Esophagus muscularis mucosa (tissue), 4 donors: Measurements from ENCODE around the gene CAPN2. TPM values are rescaled to one million over a fixed set of nuclear protein-coding genes. Genes with fewer than 3 reads are reported as not detected.
"Not testable (repeated sequence)": the region's sequence is repeated elsewhere in the genome, so short reads cannot be mapped to it uniquely, and the experiment has no call there.

Experiments
- DNase-seq: peaks from one replicate; pipeline ENCODE4 v3.0.0-alpha.2; 2017; ENCODE audit errors: extremely low spot score
- H3K27ac ChIP-seq, 4 donors: fragments of 200-600 bp; sonication (generic); replicated peaks in 1 of 4; 1 replicate in 3 of 4; 2 replicates in 1 of 4; pipeline ENCODE4 v1.5.1; 2016 to 2019; ENCODE audit warnings: mild to moderate bottlenecking in 1 of 4
- H3K27me3 ChIP-seq, 4 donors: fragments of 200-600 bp; sonication (generic); one replicate each; pipeline versions ENCODE4 v1.5.1 to v1.6.0; 2016 to 2019
- H3K36me3 ChIP-seq, 4 donors: fragments of 200-600 bp; sonication (generic); one replicate each; pipeline ENCODE4 v1.5.1; 2016 to 2019
- H3K4me1 ChIP-seq, 4 donors: fragments of 200-600 bp; sonication (generic); one replicate each; pipeline ENCODE4 v1.5.1; 2016 to 2019
- H3K4me3 ChIP-seq, 4 donors: fragments of 200-600 bp; sonication (generic); 1 replicate in 2 of 4; 2 replicates in 2 of 4; pipeline ENCODE4 v1.5.1; 2016 to 2019; ENCODE audit warnings: mild to moderate bottlenecking in 4 of 4, moderate library complexity in 1 of 4
- H3K9me3 ChIP-seq, 4 donors: fragments of 200-600 bp; sonication (generic); 1 replicate in 3 of 4; 2 replicates in 1 of 4; pipeline ENCODE4 v1.5.1; 2016 to 2019
- EP300 ChIP-seq: sonication (generic); formaldehyde crosslinking; IDR thresholded peaks from one replicate; pipeline ENCODE4 v1.6.1; 2017; ENCODE audit warnings: antibody characterized with exemption
- POLR2A ChIP-seq: fragments of 450-650 bp; IDR thresholded peaks from one replicate; pipeline ENCODE4 v1.6.1; 2017; ENCODE audit warnings: antibody characterized with exemption, moderate library complexity, mild to moderate bottlenecking, low read depth
- POLR2AphosphoS5 ChIP-seq, 2 donors: sonication (generic); formaldehyde crosslinking; IDR thresholded peaks; one replicate each; pipeline ENCODE4 v1.6.1; 2017; ENCODE audit warnings: antibody characterized with exemption in 2 of 2
- WGBS: methylation state at CpG from one replicate; pipeline ENCODE4 v1.1.5; 2018; 5-methylcytosine and 5-hydroxymethylcytosine counted together
- intact Hi-C: fragments of 100-400 bp; cut with DNase I; formaldehyde crosslinking; loops from one replicate; pipeline ENCODE4 v1.15.1; 2023
- total RNA-seq, 4 donors: library from RNA; depleted of rRNA; stranded (reverse); fragments of >200 nt; gene quantifications; one replicate each; pipeline versions ENCODE4 v1.1.0 to v1.2.1, GENCODE V29; 2016
- TF ChIP-seq, protein P1 (sequence below), 3 experiments: fragments of 200-600 bp in 2 of 3; fragments of 450-650 bp in 1 of 3; sonication (generic) in 2 of 3; IDR thresholded peaks; one replicate each; pipeline ENCODE4 v1.5.1; 2017 to 2019; ENCODE audit warnings: antibody characterized with exemption in 3 of 3, mild to moderate bottlenecking in 2 of 3, moderate library complexity in 1 of 3

CAPN2 gene
- total RNA-seq, 4 donors from 2014 or later = 91.9 to 231 (median 161) TPM

DNA sequence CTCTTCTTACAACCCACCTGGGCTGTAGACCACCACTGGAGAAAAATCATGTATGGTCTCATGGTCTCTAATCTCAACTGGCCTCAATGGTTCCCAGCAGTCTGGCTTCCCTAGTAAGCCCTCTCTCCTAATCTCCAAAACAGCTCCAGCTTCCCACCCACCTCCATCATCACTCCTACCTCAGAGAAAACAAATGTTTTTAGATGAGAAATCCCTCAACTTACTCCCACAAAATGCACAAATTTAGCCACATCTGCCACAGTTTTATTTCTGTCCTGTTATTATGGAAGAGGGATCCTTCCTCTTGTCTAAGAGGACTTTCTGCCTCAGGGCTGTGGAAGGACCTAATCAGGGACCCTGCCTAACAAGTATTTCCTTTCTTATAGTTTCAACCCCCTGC, 101.3 kb downstream of the CAPN2 start:
- no peak overlapping the region for H3K27ac ChIP-seq
- peaks cover 3 to 16% (median 15%) of the 10 kb centered on the region in 4 donors for H3K4me1 ChIP-seq
- no peak for DNase-seq
- H3K4me3 ChIP-seq = no peak overlapping the region
- H3K36me3 ChIP-seq = peaks cover 17 to 52% (median 37%) of the 10 kb centered on the region in 4 donors
- no peak for TF ChIP-seq EP300
- TF ChIP-seq POLR2AphosphoS5 (IDR thresholded peaks at IDR 0.05) = no peak
- TF ChIP-seq, protein P1, sequence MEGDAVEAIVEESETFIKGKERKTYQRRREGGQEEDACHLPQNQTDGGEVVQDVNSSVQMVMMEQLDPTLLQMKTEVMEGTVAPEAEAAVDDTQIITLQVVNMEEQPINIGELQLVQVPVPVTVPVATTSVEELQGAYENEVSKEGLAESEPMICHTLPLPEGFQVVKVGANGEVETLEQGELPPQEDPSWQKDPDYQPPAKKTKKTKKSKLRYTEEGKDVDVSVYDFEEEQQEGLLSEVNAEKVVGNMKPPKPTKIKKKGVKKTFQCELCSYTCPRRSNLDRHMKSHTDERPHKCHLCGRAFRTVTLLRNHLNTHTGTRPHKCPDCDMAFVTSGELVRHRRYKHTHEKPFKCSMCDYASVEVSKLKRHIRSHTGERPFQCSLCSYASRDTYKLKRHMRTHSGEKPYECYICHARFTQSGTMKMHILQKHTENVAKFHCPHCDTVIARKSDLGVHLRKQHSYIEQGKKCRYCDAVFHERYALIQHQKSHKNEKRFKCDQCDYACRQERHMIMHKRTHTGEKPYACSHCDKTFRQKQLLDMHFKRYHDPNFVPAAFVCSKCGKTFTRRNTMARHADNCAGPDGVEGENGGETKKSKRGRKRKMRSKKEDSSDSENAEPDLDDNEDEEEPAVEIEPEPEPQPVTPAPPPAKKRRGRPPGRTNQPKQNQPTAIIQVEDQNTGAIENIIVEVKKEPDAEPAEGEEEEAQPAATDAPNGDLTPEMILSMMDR (IDR thresholded peaks at IDR 0.05) = no peak
- TF ChIP-seq POLR2A = no peak
- H3K27me3 ChIP-seq = no peaks in the 10 kb centered on the region
- no peaks in the 10 kb centered on the region for H3K9me3 ChIP-seq
- intact Hi-C loops = loop anchor here (5.0 kb wide), 1 partner anchor 34 kb away; the partner anchor contains the start of gene TP53BP2

GRCh38 chr1:223815020-223815853, 102.9 kb downstream of the CAPN2 start:
- Histone ChIP-seq H3K27ac (no peak overlapping the region), H3K36me3 (peaks cover 17 to 48% (median 28%) of the 10 kb centered on the region in 4 donors), H3K4me3 (no peak overlapping the region), H3K4me1 (peaks cover 10 to 27% (median 22%) of the 10 kb centered on the region in 4 donors), H3K9me3 (no peaks in the 10 kb centered on the region), H3K27me3 (no peaks in the 10 kb centered on the region)
- TF ChIP-seq POLR2AphosphoS5 (IDR thresholded peaks at IDR 0.05) (no peak), POLR2A (no peak), EP300 (no peak)
- TF ChIP-seq, protein P1 (IDR thresholded peaks at IDR 0.05) = no peak
- intact Hi-C loops = no loop called here
- WGBS = 83% methylated on average over 4 of the region's 4 CpGs
- DNase-seq = no peak

- 94% methylated on average over 3 of the region's 3 CpGs for WGBS
- H3K9me3 ChIP-seq = no peaks in the 10 kb centered on the region
- no peaks in the 10 kb centered on the region for H3K27me3 ChIP-seq
- H3K27ac ChIP-seq = no peak overlapping the region
- H3K4me3 ChIP-seq = no peak overlapping the region
- TF ChIP-seq EP300 (no peak), POLR2AphosphoS5 (IDR thresholded peaks at IDR 0.05) (no peak), POLR2A (no peak)
- TF ChIP-seq, protein P1 (IDR thresholded peaks at IDR 0.05) = no peak
- no peak for DNase-seq
- intact Hi-C loops = no loop called here
- H3K36me3 ChIP-seq = peaks cover 17 to 53% (median 32%) of the 10 kb centered on the region in 4 donors
- H3K4me1 ChIP-seq = peaks cover 16 to 30% (median 24%) of the 10 kb centered on the region in 4 donors
Observed at GRCh38 chr1:223815865-223816264, 103.5 kb downstream of the CAPN2 start.

DNA sequence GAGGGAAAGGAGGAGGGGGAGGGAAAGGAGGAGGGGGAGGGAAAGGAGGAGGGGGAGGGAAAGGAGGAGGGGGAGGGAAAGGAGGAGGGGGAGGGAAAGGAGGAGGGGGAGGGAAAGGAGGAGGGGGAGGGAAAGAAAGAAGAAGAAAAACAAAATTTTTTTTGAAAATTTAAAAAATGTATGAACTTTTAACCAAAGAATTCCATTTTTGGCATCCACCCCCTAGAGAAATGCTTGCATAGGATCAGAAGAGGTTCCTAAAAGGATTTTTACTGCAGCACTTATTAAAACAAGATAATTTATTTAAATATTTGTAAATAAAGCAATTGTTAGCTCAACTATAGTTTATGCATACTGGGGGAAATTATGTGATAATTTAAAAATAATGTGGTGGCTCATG, 104.9 kb downstream of the CAPN2 start:
- DNase-seq, H3K4me3 ChIP-seq, H3K9me3 ChIP-seq, intact Hi-C loops, H3K27ac ChIP-seq, H3K27me3 ChIP-seq: not testable (repeated sequence)
- H3K36me3 ChIP-seq = peaks cover 13 to 47% (median 29%) of the 10 kb centered on the region in 4 donors
- peaks cover 16 to 42% (median 24%) of the 10 kb centered on the region in 4 donors for H3K4me1 ChIP-seq

DNA sequence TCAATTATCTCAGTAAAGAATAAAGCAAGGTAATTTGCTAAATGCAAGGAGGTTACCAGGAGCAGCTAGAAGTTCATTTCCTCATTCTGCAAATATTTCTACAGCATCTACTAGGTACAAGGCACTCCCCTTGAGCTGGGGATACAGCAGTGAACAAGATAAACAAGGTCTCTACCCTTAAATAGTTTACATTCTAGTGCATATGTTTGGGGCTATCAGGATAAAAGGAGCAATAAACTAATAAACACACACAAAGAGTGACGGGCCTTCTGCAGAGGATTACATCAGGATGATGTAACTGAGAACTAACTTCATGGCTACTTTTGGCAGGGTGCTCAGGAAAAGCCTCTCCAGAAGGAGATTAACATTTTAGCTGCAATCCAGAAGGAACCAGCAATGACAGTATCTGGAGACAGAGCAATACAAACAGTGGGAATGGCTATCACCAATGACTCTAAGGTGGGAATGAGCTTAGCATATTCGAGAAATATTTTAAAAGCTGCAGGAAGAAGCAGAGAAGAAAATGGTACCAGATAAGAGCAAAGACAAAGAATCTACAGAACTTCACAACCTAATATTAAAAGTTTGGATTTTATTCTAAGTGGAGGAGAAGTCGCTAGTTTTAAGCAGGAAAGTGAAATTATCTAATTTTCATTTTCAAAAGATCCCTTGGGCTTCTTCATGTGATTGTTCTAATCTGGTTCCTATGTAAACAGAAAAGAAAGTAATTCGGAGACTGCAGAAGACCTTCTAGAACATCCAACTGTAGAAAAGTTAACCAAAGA, 107.6 kb downstream of the CAPN2 start:
- peak overlapping the region in 1 of 4 donors; percentile 10 for H3K27ac ChIP-seq
- no peaks in the 10 kb centered on the region for H3K9me3 ChIP-seq
- TF ChIP-seq, protein P1 (IDR thresholded peaks at IDR 0.05) = no peak
- TF ChIP-seq EP300 = no peak
- no peak for TF ChIP-seq POLR2AphosphoS5 (IDR thresholded peaks at IDR 0.05)
- TF ChIP-seq POLR2A = no peak
- H3K27me3 ChIP-seq = no peaks in the 10 kb centered on the region
- peaks cover 16 to 57% (median 25%) of the 10 kb centered on the region in 4 donors for H3K4me1 ChIP-seq
- DNase-seq = no peak
- intact Hi-C loops = no loop called here
- 59% methylated on average over 4 of the region's 4 CpGs for WGBS
- H3K4me3 ChIP-seq = no peak overlapping the region
- peaks cover 0 to 28% (median 9%) of the 10 kb centered on the region in 4 donors for H3K36me3 ChIP-seq
